Loucy (cell line): ENCODE results near the gene MYCBPAP.
A peak's percentile ranks its signal among the peaks of the same experiment; 100 is the strongest.

Experiments
- H2AFZ ChIP-seq: fragments of 200-600 bp; sonication (generic); 2 replicates; pipeline ENCODE4 v1.6.0; 2016; ENCODE audit warnings: antibody characterized with exemption, mild to moderate bottlenecking, low read length, moderate library complexity
- H3F3A ChIP-seq: fragments of 200-600 bp; 2 replicates; pipeline ENCODE4 v1.6.0; 2016; ENCODE audit warnings: antibody characterized with exemption, low read depth, mild to moderate bottlenecking
- H3K27me3 ChIP-seq: fragments of 200-600 bp; sonication (generic); 2 replicates; pipeline ENCODE4 v1.6.1; 2014; ENCODE audit warnings: low read length, mild to moderate bottlenecking; ENCODE audit not compliant: insufficient read depth, poor library complexity, severe bottlenecking
- H3K36me3 ChIP-seq: fragments of 200-600 bp; sonication (generic); 2 replicates; pipeline ENCODE4 v1.6.1; 2016; ENCODE audit warnings: low read length; ENCODE audit not compliant: insufficient read depth
- H3K4me1 ChIP-seq: fragments of 200-600 bp; sonication (generic); 2 replicates; pipeline ENCODE4 v1.5.1; 2014; ENCODE audit warnings: low read length, mild to moderate bottlenecking; ENCODE audit not compliant: insufficient read depth, poor library complexity, severe bottlenecking
- H3K4me2 ChIP-seq: fragments of 200-600 bp; sonication (generic); 2 replicates; pipeline ENCODE4 v1.6.0; 2014; ENCODE audit warnings: antibody characterized with exemption, low read length, low read depth, mild to moderate bottlenecking; ENCODE audit not compliant: poor library complexity, severe bottlenecking
- H3K4me3 ChIP-seq: fragments of 200-600 bp; sonication (generic); 2 replicates; pipeline ENCODE4 v1.5.1; 2014; ENCODE audit warnings: low read length, mild to moderate bottlenecking, mixed read lengths; ENCODE audit not compliant: poor library complexity, severe bottlenecking
- H3K79me2 ChIP-seq: fragments of 200-600 bp; sonication (generic); 2 replicates; pipeline ENCODE4 v1.6.1; 2014; ENCODE audit warnings: low read length; ENCODE audit not compliant: insufficient read depth
- H3K9ac ChIP-seq: fragments of 200-600 bp; sonication (generic); 2 replicates; pipeline ENCODE4 v1.6.0; 2014; ENCODE audit warnings: mild to moderate bottlenecking, low read depth, low read length, moderate library complexity; ENCODE audit not compliant: poor library complexity, severe bottlenecking
- H3K9me2 ChIP-seq: fragments of 200-600 bp; sonication (generic); replicated peaks from 2 replicates; pipeline ENCODE4 v1.6.1; 2016; ENCODE audit warnings: low read depth, low read length, mixed read lengths
- H3K9me3 ChIP-seq: fragments of 200-600 bp; sonication (generic); 2 replicates; pipeline ENCODE4 v1.6.1; 2014; ENCODE audit warnings: mild to moderate bottlenecking, antibody characterized with exemption, low read length, low read depth; ENCODE audit not compliant: insufficient read depth
- H4K20me1 ChIP-seq: fragments of 200-600 bp; sonication (generic); 2 replicates; pipeline ENCODE4 v1.6.0; 2014; ENCODE audit warnings: antibody characterized with exemption, low read length, mild to moderate bottlenecking; ENCODE audit not compliant: insufficient read depth, poor library complexity, severe bottlenecking
- EZH2phosphoT487 ChIP-seq: fragments of 200-600 bp; IDR thresholded peaks from 2 replicates; pipeline ENCODE4 v1.6.1; 2018; ENCODE audit warnings: antibody characterized with exemption, mild to moderate bottlenecking, moderate library complexity, borderline replicate concordance
- TF ChIP-seq, protein P1 (sequence below): fragments of 200-600 bp; sonication (generic); conservative IDR thresholded peaks from 2 replicates; pipeline ENCODE4 v1.5.1; 2014; ENCODE audit warnings: mild to moderate bottlenecking, antibody characterized with exemption, low read length

Gene MYCBPAP, protein sequence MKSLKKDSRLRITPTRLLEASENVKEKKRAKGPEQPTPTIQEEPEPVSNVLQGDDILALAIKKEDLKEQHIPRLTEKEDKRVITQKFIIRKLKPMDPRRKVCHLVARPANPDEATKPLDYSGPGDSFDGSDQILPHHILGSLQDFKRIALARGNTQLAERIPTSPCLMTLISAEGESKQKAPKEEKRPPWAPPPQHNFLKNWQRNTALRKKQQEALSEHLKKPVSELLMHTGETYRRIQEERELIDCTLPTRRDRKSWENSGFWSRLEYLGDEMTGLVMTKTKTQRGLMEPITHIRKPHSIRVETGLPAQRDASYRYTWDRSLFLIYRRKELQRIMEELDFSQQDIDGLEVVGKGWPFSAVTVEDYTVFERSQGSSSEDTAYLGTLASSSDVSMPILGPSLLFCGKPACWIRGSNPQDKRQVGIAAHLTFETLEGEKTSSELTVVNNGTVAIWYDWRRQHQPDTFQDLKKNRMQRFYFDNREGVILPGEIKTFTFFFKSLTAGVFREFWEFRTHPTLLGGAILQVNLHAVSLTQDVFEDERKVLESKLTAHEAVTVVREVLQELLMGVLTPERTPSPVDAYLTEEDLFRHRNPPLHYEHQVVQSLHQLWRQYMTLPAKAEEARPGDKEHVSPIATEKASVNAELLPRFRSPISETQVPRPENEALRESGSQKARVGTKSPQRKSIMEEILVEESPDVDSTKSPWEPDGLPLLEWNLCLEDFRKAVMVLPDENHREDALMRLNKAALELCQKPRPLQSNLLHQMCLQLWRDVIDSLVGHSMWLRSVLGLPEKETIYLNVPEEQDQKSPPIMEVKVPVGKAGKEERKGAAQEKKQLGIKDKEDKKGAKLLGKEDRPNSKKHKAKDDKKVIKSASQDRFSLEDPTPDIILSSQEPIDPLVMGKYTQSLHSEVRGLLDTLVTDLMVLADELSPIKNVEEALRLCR

DNA sequence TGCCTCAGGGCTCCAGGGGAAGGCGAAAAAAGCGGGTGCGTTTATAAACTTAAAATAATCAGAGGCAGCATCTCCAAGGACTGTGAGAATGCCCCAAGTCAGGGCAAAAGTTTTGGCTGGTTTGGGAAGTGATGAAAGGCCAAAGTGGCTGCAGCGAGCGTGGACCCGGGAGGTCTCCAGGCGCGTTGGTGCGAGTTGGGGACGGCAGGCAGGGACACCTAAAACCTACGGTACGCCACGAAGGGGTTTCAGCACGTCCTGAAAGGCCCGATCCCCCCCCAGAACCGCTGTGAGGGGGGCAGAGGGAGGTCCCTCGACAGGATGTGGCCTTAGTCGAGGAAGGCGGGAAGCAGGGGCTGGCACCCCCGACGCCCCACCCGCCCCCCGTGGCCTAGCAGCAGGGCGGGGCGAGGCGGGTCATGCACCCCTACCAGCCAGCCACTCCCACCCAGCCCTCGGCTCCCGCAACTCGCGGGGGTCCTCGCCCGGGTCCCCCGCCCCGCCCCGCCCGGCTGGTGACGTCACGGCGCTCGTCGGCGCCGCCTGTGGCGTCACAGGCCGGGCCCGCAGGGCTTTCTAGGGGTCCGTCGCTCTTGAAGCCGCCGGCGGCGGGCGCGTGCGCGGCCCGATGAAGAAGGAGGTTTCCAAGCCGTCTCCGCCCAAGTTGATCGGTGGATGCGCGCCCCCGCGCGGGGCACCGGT lies at the start of gene MYCBPAP:
TSS of gene MYCBPAP (plus strand) at position 569 of the 702 bp plus-strand sequence. CDS start 236 bp downstream, outside the sequence.
- H3K9me3 ChIP-seq, result no peaks in the 10 kb centered on the region
- H3K9ac ChIP-seq, result peak within 1 kb of the TSS; percentile 59
- H3F3A ChIP-seq, result no peaks in the 10 kb centered on the region
- H4K20me1 ChIP-seq, result no peaks in the 10 kb centered on the region
- TF ChIP-seq, protein P1, sequence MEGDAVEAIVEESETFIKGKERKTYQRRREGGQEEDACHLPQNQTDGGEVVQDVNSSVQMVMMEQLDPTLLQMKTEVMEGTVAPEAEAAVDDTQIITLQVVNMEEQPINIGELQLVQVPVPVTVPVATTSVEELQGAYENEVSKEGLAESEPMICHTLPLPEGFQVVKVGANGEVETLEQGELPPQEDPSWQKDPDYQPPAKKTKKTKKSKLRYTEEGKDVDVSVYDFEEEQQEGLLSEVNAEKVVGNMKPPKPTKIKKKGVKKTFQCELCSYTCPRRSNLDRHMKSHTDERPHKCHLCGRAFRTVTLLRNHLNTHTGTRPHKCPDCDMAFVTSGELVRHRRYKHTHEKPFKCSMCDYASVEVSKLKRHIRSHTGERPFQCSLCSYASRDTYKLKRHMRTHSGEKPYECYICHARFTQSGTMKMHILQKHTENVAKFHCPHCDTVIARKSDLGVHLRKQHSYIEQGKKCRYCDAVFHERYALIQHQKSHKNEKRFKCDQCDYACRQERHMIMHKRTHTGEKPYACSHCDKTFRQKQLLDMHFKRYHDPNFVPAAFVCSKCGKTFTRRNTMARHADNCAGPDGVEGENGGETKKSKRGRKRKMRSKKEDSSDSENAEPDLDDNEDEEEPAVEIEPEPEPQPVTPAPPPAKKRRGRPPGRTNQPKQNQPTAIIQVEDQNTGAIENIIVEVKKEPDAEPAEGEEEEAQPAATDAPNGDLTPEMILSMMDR, result 0 out of 2 replicates have a peak, but pooled peaks have one; percentile 13
- TF ChIP-seq EZH2phosphoT487, result no peak
- no peaks in the 10 kb centered on the region for H3K27me3 ChIP-seq
- H3K4me2 ChIP-seq, result peak within 1 kb of the TSS; percentile 73
- peaks cover 5% of the 10 kb centered on the region for H3K4me1 ChIP-seq
- no peaks in the 10 kb centered on the region for H3K79me2 ChIP-seq
- H3K9me2 ChIP-seq, result no peaks in the 10 kb centered on the region
- no peaks in the 10 kb centered on the region for H3K36me3 ChIP-seq
- H3K4me3 ChIP-seq, result peak within 1 kb of the TSS; percentile 75
- H2AFZ ChIP-seq, result peak within 1 kb of the TSS; percentile 94

DNA sequence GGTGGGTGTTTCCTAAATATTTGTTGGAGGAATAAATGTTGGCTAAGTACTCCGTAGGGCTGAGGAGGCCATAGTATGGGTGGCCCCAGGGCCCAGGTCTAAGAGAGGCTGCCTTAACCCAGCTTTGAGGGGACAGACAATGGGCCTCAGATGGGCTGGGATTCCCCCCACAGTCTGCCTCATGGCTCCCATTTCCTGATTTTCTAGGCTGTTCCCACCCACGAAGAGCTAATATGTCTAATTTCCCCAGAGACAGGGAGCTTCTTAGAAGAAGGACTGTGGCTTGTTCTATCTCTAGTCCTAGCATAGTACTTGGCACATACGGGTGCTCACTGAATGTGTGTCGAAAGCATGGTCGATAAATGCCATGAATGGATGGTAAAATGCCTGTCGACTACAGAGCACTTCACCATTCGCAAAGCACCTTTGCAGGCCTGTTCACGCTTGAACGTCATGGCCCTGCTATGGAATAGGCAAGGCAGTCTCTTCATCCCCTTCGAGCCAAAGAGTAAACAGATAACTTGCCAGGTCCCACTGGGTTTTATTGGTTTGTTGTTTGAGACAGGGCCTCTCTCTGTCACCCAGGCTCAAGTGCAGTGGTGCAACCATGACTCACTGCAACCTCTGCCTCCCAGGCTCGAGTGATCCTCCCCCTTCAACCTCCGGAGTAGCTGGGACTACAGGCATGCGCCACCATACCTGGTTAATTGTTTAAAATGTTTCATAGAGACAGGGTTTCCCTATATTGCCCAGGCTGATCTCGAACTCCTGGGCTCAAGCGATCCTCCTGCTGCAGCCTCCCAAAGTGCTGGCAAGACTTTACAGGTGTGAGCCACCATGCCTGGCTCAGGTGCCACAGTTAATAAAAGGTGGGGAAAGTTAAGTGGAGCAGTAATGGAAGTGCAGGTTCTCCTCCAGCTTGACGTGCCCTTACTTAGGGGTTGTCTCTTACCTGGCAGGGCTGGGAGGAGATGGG lies 49.2 kb upstream of the MYCBPAP start:
- H3K4me3 ChIP-seq, result no peak overlapping the region
- no peaks in the 10 kb centered on the region for H3K27me3 ChIP-seq
- H4K20me1 ChIP-seq, result no peaks in the 10 kb centered on the region
- no peaks in the 10 kb centered on the region for H3K4me1 ChIP-seq
- no peak overlapping the region for H3K4me2 ChIP-seq
- H3F3A ChIP-seq, result no peaks in the 10 kb centered on the region
- no peaks in the 10 kb centered on the region for H3K79me2 ChIP-seq
- no peak overlapping the region for H2AFZ ChIP-seq
- no peaks in the 10 kb centered on the region for H3K9me2 ChIP-seq
- TF ChIP-seq, protein P1, result no peak
- TF ChIP-seq EZH2phosphoT487, result no peak
- no peak overlapping the region for H3K9ac ChIP-seq
- H3K36me3 ChIP-seq, result no peaks in the 10 kb centered on the region
- no peaks in the 10 kb centered on the region for H3K9me3 ChIP-seq
